Panc1 (cell line): ENCODE data around the gene CABP5. TPM values are rescaled to one million over a fixed set of nuclear protein-coding genes. Genes with fewer than 3 reads are reported as not detected.

Source experiments
- ATAC-seq: fragments of 200-7000 bp; cut with Tn5 transposase; 2 replicates; pipeline ENCODE4 v1.9.1; 2020; ENCODE audit warnings: mild to moderate bottlenecking, moderate library complexity
- BruUV-seq: library from RNA; stranded (reverse); fragments of 400-500 nt; replicated peaks from 2 replicates; lab custom pipeline; 2021; lab: Mats Ljungman, UMichigan
- CTCF ChIA-PET: fragments of 300-600 bp; sonication (Branson Sonifier 250); formaldehyde crosslinking; loops from one replicate; lab custom pipeline; 2022; ENCODE audit warnings: antibody characterized with exemption; lab: Charles Lee
- POLR2A ChIA-PET: fragments of 300-600 bp; sonication (Branson Sonifier 250); formaldehyde crosslinking; loops from one replicate; lab custom pipeline; 2022; ENCODE audit warnings: antibody characterized with exemption; lab: Charles Lee
- DNase-seq: peaks from one replicate; pipeline ENCODE4 v3.0.0-alpha.2; 2010; ENCODE audit warnings: low read depth, low spot score
- H3K27ac ChIP-seq: 2 replicates; pipeline ENCODE4 v1.5.1; 2011; ENCODE audit warnings: mild to moderate bottlenecking, low read length, inconsistent platforms
- H3K27me3 ChIP-seq: fragments of 200-500 bp; sonication (Bioruptor generic); 2 replicates; pipeline ENCODE4 v1.6.0; 2014; ENCODE audit warnings: low read length, inconsistent platforms; ENCODE audit not compliant: control insufficient read depth, insufficient read depth
- H3K36me3 ChIP-seq: fragments of 200-500 bp; sonication (Bioruptor generic); 2 replicates; pipeline ENCODE4 v1.5.1; 2014; ENCODE audit warnings: inconsistent platforms, mild to moderate bottlenecking, low read length, moderate library complexity; ENCODE audit not compliant: control insufficient read depth, insufficient read depth
- H3K4me1 ChIP-seq: 2 replicates; pipeline ENCODE4 v1.5.1; 2011; ENCODE audit warnings: inconsistent platforms, mild to moderate bottlenecking, low read length, moderate library complexity; ENCODE audit not compliant: control insufficient read depth, insufficient read depth
- H3K4me3 ChIP-seq, 2 experiments: 2 replicates each; pipeline ENCODE4 v1.5.1; 2011 to 2012; ENCODE audit warnings: low read depth in 2 of 2, low read length in 2 of 2, mild to moderate bottlenecking in 2 of 2, inconsistent platforms in 1 of 2, moderate library complexity in 1 of 2
- H3K9me3 ChIP-seq: fragments of 200-500 bp; sonication (Bioruptor generic); 2 replicates; pipeline ENCODE4 v1.5.1; 2014; ENCODE audit warnings: low read depth, mild to moderate bottlenecking, inconsistent platforms, low read length, moderate library complexity; ENCODE audit not compliant: control insufficient read depth, insufficient read depth
- POLR2AphosphoS5 ChIP-seq: IDR thresholded peaks from 2 replicates; pipeline ENCODE4 v1.6.1; 2012; ENCODE audit warnings: mild to moderate bottlenecking, low read depth, low read length, moderate library complexity
- SIN3A ChIP-seq: IDR thresholded peaks from 2 replicates; pipeline ENCODE4 v1.6.1; 2012; ENCODE audit warnings: low read depth, mild to moderate bottlenecking, low read length, moderate library complexity, borderline replicate concordance; ENCODE audit not compliant: insufficient read depth
- TCF7L2 ChIP-seq: IDR thresholded peaks from 2 replicates; pipeline ENCODE4 v1.6.1; 2011; ENCODE audit warnings: mild to moderate bottlenecking, low read depth, low read length, inconsistent platforms
- in situ Hi-C: cut with HindIII; loops from 2 replicates; pipeline ENCODE4 v1.10.0; 2016; ENCODE audit warnings: low sequenced_read_pairs, low pct_unique_long_range_greater_than_20kb
- intact Hi-C: fragments of 100-400 bp; cut with micrococcal nuclease; formaldehyde crosslinking; loops from one replicate; pipeline ENCODE4 v1.10.0; 2022; ENCODE audit not compliant: unreplicated experiment
- total RNA-seq: library from RNA; stranded (reverse); gene quantifications from one replicate; pipeline ENCODE4 v1.2.1, GENCODE V29; 2021; ENCODE audit not compliant: unreplicated experiment
- TF ChIP-seq, protein P1 (sequence below): fragments of 450-650 bp; IDR thresholded peaks from 2 replicates; pipeline ENCODE4 v1.5.1; 2017; ENCODE audit warnings: mild to moderate bottlenecking
- TF ChIP-seq, protein P2 (sequence below), 2 experiments: IDR thresholded peaks; 2 replicates each; pipeline ENCODE4 v1.6.1; 2011 to 2012; ENCODE audit warnings: low read depth in 2 of 2, control low read depth in 1 of 2, low read length in 1 of 2, mild to moderate bottlenecking in 1 of 2, moderate library complexity in 1 of 2; ENCODE audit not compliant: insufficient read depth in 1 of 2

Gene CABP5
- total RNA-seq, 1 experiment from 2014 or later, result not detected

GRCh38 chr19:48006762-48007161 is 37.1 kb downstream of the CABP5 start:
- BruUV-seq, result no TSS peak
- Histone ChIP-seq H3K9me3 (no peaks in the 10 kb centered on the region), H3K27me3 (no peaks in the 10 kb centered on the region), H3K4me3 (no peak overlapping the region), H3K36me3 (no peaks in the 10 kb centered on the region), H3K27ac (no peak overlapping the region), H3K4me1 (no peaks in the 10 kb centered on the region)
- TF ChIP-seq, protein P1, sequence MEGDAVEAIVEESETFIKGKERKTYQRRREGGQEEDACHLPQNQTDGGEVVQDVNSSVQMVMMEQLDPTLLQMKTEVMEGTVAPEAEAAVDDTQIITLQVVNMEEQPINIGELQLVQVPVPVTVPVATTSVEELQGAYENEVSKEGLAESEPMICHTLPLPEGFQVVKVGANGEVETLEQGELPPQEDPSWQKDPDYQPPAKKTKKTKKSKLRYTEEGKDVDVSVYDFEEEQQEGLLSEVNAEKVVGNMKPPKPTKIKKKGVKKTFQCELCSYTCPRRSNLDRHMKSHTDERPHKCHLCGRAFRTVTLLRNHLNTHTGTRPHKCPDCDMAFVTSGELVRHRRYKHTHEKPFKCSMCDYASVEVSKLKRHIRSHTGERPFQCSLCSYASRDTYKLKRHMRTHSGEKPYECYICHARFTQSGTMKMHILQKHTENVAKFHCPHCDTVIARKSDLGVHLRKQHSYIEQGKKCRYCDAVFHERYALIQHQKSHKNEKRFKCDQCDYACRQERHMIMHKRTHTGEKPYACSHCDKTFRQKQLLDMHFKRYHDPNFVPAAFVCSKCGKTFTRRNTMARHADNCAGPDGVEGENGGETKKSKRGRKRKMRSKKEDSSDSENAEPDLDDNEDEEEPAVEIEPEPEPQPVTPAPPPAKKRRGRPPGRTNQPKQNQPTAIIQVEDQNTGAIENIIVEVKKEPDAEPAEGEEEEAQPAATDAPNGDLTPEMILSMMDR, result peak; percentile 58
- TF ChIP-seq POLR2AphosphoS5 (no peak), SIN3A (no peak)
- intact Hi-C loops, result no loop called here
- DNase-seq, result no peak
- ATAC-seq, result no peak
- ChIA-PET POLR2A (no interaction called here), CTCF (no interaction called here)
- in situ Hi-C loops, result no loop called here

- in situ Hi-C loops (no loop called here), intact Hi-C loops (no loop called here)
- Histone ChIP-seq H3K4me1 (no peaks in the 10 kb centered on the region), H3K4me3 (no peak overlapping the region), H3K27ac (no peak overlapping the region), H3K27me3 (no peaks in the 10 kb centered on the region), H3K9me3 (no peaks in the 10 kb centered on the region), H3K36me3 (no peaks in the 10 kb centered on the region)
- ChIA-PET CTCF (no interaction called here), POLR2A (interaction anchor here (0.6 kb wide), 1 partner anchor 38 kb away, joined by 5 read pairs; no protein-coding TSS in a partner anchor)
- no TSS peak for BruUV-seq
- TF ChIP-seq, protein P1, result no peak
- TF ChIP-seq, protein P2, sequence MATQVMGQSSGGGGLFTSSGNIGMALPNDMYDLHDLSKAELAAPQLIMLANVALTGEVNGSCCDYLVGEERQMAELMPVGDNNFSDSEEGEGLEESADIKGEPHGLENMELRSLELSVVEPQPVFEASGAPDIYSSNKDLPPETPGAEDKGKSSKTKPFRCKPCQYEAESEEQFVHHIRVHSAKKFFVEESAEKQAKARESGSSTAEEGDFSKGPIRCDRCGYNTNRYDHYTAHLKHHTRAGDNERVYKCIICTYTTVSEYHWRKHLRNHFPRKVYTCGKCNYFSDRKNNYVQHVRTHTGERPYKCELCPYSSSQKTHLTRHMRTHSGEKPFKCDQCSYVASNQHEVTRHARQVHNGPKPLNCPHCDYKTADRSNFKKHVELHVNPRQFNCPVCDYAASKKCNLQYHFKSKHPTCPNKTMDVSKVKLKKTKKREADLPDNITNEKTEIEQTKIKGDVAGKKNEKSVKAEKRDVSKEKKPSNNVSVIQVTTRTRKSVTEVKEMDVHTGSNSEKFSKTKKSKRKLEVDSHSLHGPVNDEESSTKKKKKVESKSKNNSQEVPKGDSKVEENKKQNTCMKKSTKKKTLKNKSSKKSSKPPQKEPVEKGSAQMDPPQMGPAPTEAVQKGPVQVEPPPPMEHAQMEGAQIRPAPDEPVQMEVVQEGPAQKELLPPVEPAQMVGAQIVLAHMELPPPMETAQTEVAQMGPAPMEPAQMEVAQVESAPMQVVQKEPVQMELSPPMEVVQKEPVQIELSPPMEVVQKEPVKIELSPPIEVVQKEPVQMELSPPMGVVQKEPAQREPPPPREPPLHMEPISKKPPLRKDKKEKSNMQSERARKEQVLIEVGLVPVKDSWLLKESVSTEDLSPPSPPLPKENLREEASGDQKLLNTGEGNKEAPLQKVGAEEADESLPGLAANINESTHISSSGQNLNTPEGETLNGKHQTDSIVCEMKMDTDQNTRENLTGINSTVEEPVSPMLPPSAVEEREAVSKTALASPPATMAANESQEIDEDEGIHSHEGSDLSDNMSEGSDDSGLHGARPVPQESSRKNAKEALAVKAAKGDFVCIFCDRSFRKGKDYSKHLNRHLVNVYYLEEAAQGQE (IDR thresholded peaks at IDR 0.05; ENCODE audit: insufficient read depth in 1 of 2, low read depth in 2 of 2, low read length in 1 of 2), result no peak
- TF ChIP-seq POLR2AphosphoS5, result no peak
- no peak for TF ChIP-seq SIN3A
- no peak for TF ChIP-seq TCF7L2
- ATAC-seq (no peak), DNase-seq (no peak)
Observed at GRCh38 chr19:48004236-48004635, 39.6 kb downstream of the CABP5 start.
